ENCODE results near the gene LRRC27. TPM values are rescaled to one million over a fixed set of nuclear protein-coding genes. Genes with fewer than 3 reads are reported as not detected.
A peak's percentile ranks its signal among the peaks of the same experiment; 100 is the strongest.

Gene LRRC27
- total RNA-seq, 3 donors from 2014 or later, result 6.2 to 19.3 (median 8.2) TPM

DNA sequence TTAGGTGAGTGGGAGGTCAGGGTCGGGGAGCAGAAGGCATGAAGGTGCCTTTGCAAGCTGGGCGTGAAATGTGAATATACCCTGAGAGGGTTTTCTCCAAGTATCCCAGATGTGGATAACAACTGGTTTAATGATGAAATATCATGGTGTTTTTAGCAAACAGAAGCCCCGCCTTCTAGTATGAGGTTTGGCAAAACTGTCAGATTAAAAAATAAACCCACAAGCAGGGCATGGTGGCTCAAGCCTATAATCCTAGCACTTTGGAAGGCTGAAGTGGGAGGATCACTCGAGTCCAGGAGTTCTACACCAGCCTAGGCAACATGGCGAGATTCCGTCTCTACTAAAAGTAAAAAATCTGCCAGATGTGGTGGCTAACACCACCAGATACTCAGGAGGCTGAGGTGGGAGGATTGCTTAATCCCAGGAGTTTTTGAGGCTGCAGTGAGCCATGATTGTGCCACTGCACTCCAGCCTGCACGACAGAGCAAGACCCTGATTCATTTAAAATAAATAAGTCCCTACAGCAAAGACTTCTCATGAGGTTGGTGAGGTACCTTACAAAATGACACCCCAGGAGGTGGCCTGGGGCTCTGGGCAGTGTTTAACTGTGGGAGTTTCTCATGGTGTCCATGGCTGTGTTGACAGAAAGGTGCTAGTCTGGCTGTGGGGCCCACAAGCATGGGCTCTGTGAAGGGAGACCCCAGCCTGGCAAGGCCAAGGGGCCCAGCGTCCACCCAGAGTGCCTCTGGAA is 58.4 kb downstream of the LRRC27 start:
- Histone ChIP-seq H3K36me3 (no peaks in the 10 kb centered on the region), H3K4me1 (peaks cover 0 to 8% of the 10 kb centered on the region in 2 donors), H3K9me3 (no peaks in the 10 kb centered on the region), H3K27me3 (no peaks in the 10 kb centered on the region), H3K27ac (no peak overlapping the region), H3K4me3 (no peak overlapping the region)
- DNase-seq (ENCODE audit: low spot score in 2 of 2), result no peak
- TF ChIP-seq POLR2AphosphoS5 (IDR thresholded peaks at IDR 0.05) (no peak), POLR2A (IDR thresholded peaks at IDR 0.05) (no peak)
- TF ChIP-seq, protein P1, sequence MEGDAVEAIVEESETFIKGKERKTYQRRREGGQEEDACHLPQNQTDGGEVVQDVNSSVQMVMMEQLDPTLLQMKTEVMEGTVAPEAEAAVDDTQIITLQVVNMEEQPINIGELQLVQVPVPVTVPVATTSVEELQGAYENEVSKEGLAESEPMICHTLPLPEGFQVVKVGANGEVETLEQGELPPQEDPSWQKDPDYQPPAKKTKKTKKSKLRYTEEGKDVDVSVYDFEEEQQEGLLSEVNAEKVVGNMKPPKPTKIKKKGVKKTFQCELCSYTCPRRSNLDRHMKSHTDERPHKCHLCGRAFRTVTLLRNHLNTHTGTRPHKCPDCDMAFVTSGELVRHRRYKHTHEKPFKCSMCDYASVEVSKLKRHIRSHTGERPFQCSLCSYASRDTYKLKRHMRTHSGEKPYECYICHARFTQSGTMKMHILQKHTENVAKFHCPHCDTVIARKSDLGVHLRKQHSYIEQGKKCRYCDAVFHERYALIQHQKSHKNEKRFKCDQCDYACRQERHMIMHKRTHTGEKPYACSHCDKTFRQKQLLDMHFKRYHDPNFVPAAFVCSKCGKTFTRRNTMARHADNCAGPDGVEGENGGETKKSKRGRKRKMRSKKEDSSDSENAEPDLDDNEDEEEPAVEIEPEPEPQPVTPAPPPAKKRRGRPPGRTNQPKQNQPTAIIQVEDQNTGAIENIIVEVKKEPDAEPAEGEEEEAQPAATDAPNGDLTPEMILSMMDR (IDR thresholded peaks at IDR 0.05), result no peak
- intact Hi-C loops (cut with DNase I; ENCODE audit: low total_unique reads), result loop anchor here (5.0 kb wide), 1 partner anchor 57 kb away; no protein-coding TSS in a partner anchor

DNA sequence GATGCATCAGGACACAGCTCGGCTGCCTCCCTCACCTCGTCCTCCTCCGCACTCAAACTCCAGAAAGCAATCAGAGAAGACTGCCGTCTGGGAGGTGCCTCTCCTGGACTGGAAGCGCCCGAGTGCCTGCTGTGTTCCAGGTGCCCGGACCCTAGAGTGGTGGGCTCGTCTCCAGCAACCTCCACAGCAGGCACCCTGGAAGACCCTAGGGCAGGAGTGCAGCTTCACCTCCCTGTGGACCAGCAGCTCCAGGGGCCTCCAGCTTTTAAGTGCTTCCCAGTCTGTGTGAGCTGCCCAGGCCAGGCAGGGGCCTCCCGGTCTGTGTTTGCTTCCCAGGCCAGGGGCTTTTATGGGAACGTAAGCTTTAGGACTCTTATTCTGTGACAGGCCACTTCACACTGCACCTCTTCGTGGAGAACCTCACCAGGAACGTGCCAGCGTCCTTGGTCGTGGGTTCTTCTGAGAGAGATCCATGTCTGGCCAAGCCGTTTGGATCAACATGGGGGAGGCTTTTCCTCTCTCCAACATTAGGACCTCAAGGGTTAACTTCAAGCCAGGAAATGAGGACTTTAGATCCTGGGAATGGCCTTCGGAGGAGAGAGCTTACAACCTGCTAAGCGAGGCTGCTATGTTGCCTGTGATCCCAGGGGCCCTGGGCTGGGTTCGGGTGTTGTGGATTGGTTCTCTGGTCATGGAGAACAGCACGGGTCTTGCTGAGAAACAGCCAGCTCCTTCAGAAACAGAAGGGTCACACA is 59.1 kb downstream of the LRRC27 start:
- Histone ChIP-seq H3K27ac (no peak overlapping the region), H3K4me3 (no peak overlapping the region), H3K36me3 (no peaks in the 10 kb centered on the region), H3K4me1 (peaks cover 0 to 11% of the 10 kb centered on the region in 2 donors), H3K27me3 (no peaks in the 10 kb centered on the region), H3K9me3 (no peaks in the 10 kb centered on the region)
- intact Hi-C loops (cut with DNase I; ENCODE audit: low total_unique reads), result loop anchor here (5.0 kb wide), 1 partner anchor 56 kb away; no protein-coding TSS in a partner anchor
- TF ChIP-seq, protein P1 (IDR thresholded peaks at IDR 0.05), result no peak
- TF ChIP-seq POLR2A (IDR thresholded peaks at IDR 0.05) (no peak), POLR2AphosphoS5 (IDR thresholded peaks at IDR 0.05) (no peak)
- DNase-seq (ENCODE audit: low spot score in 2 of 2), result peak in 1 of 2 donors; percentile 48

DNA sequence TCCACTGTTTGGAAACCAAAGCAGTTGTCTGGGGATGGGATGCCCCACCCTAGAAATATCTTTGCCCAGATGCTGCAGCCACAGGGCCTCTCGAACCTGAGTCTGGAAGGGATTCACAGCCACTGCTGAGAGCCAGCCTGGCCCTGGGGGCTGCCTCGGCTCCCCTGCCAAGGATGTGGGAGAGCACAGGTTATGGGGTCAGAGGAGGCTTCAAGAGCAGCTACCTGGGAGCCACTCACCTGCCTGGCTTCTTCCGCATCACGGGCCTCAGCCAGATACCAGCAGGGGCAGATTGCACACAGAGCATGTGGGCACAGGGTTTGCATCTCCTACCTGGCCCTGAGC is 59.7 kb downstream of the LRRC27 start:
- TF ChIP-seq, protein P1 (IDR thresholded peaks at IDR 0.05), result no peak
- TF ChIP-seq POLR2AphosphoS5 (IDR thresholded peaks at IDR 0.05), result no peak
- no peak for TF ChIP-seq POLR2A (IDR thresholded peaks at IDR 0.05)
- H3K9me3 ChIP-seq, result no peaks in the 10 kb centered on the region
- no peaks in the 10 kb centered on the region for H3K36me3 ChIP-seq
- no peak for DNase-seq (ENCODE audit: low spot score in 2 of 2)
- H3K27ac ChIP-seq, result no peak overlapping the region
- intact Hi-C loops (cut with DNase I; ENCODE audit: low total_unique reads), result loop anchor here (5.0 kb wide), 1 partner anchor 56 kb away; no protein-coding TSS in a partner anchor
- H3K4me1 ChIP-seq, result peaks cover 0 to 11% of the 10 kb centered on the region in 2 donors
- no peak overlapping the region for H3K4me3 ChIP-seq
- H3K27me3 ChIP-seq, result no peaks in the 10 kb centered on the region

DNA sequence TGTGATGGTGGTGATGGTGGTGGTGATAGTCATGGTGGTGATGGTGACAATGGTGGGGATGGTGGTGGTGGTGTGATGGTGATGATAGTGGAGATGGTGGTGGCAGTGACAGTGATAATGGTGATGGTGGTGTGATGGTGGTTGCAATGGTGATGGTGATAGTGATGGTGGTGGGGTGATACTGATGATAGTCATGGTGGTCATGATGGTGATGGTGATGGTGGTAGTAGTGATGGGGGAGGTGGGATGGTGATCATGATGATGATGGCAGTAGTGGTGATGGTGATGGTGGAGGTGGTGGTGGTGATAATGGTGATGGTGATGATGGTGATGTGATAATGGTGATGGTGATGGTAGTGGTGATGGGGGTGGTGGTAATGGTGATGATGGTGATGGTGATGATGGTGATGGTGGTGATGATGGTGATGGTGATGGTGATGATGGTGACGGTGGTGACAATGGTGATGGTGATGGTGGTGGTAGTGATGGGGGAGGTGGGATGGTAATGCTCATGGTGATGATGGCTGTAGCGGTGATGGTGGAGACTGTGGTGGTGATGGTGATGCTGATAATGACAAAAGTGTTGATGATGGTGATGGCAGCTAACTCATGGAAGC is 60.3 kb downstream of the LRRC27 start:
- no peak for DNase-seq (ENCODE audit: low spot score in 2 of 2)
- Histone ChIP-seq H3K36me3 (no peaks in the 10 kb centered on the region), H3K4me1 (peaks cover 0 to 11% of the 10 kb centered on the region in 2 donors), H3K27ac (no peak overlapping the region), H3K9me3 (no peaks in the 10 kb centered on the region), H3K4me3 (no peak overlapping the region), H3K27me3 (no peaks in the 10 kb centered on the region)
- intact Hi-C loops (cut with DNase I; ENCODE audit: low total_unique reads), result loop anchor here (5.0 kb wide), 1 partner anchor 55 kb away; no protein-coding TSS in a partner anchor
- TF ChIP-seq POLR2AphosphoS5 (IDR thresholded peaks at IDR 0.05), result no peak
- TF ChIP-seq POLR2A (IDR thresholded peaks at IDR 0.05), result no peak
- TF ChIP-seq, protein P1 (IDR thresholded peaks at IDR 0.05), result no peak

Measured in breast epithelium (tissue), 4 donors.